HepG2 (cell line): ENCODE results near the gene KIAA1958. TPM values are rescaled to one million over a fixed set of nuclear protein-coding genes. Genes with fewer than 3 reads are reported as not detected.

ENCODE experiments used
- AGO1 ChIP-seq: fragments of 200-400 bp; formaldehyde crosslinking; IDR thresholded peaks from 2 replicates; pipeline ENCODE4 v1.6.1; 2017; ENCODE audit warnings: mild to moderate bottlenecking, low read depth, low read length, moderate library complexity; ENCODE audit not compliant: poor library complexity, severe bottlenecking
- ARID5B ChIP-seq: IDR thresholded peaks from 2 replicates; pipeline ENCODE4 v1.4.0; 2020; ENCODE audit warnings: mild to moderate bottlenecking, missing genetic modification reagents
- CEBPB ChIP-seq: IDR thresholded peaks from 2 replicates; pipeline ENCODE4 v1.6.1; 2011; ENCODE audit warnings: low read depth, low read length, improper control_type of control experiment, borderline replicate concordance
- ESRRA ChIP-seq: sonication (generic); formaldehyde crosslinking; IDR thresholded peaks from 2 replicates; pipeline ENCODE4 v1.5.1; 2020; ENCODE audit warnings: mild to moderate bottlenecking, low read depth, missing genetic modification reagents
- GTF2F1 ChIP-seq: fragments of 150-350 bp; IDR thresholded peaks from 2 replicates; pipeline ENCODE4 v1.6.1; 2014; ENCODE audit warnings: low read length
- HIC2 ChIP-seq: sonication (generic); formaldehyde crosslinking; IDR thresholded peaks from 2 replicates; pipeline ENCODE4 v1.9.0; 2022; ENCODE audit warnings: low read depth, missing genetic modification reagents
- KLF15 ChIP-seq: sonication (generic); formaldehyde crosslinking; IDR thresholded peaks from 2 replicates; pipeline ENCODE4 v1.8.1; 2023; ENCODE audit warnings: borderline replicate concordance, mild to moderate bottlenecking, inconsistent platforms, missing genetic modification reagents, mixed read lengths
- MTA1 ChIP-seq: sonication (generic); formaldehyde crosslinking; IDR thresholded peaks from 2 replicates; pipeline ENCODE4 v1.4.0; 2020; ENCODE audit warnings: missing genetic modification reagents, mild to moderate bottlenecking, borderline replicate concordance
- MTF1 ChIP-seq: sonication (generic); formaldehyde crosslinking; IDR thresholded peaks from 2 replicates; pipeline ENCODE4 v1.5.0; 2020; ENCODE audit warnings: missing genetic modification reagents
- MXI1 ChIP-seq: IDR thresholded peaks from 3 replicates; pipeline ENCODE4 v1.6.1; 2012; ENCODE audit warnings: low read depth, low read length, inconsistent platforms, borderline replicate concordance
- NR2C2 ChIP-seq: sonication (generic); formaldehyde crosslinking; IDR thresholded peaks from 2 replicates; pipeline ENCODE4 v1.4.0; 2020; ENCODE audit warnings: missing genetic modification reagents, mild to moderate bottlenecking, moderate library complexity, borderline replicate concordance
- RBFOX2 ChIP-seq: fragments of 200-400 bp; formaldehyde crosslinking; IDR thresholded peaks from 2 replicates; pipeline ENCODE4 v1.6.1; 2017; ENCODE audit warnings: low read depth, mild to moderate bottlenecking, low read length
- SALL1 ChIP-seq: sonication (generic); formaldehyde crosslinking; IDR thresholded peaks from 2 replicates; pipeline ENCODE4 v1.8.0; 2022; ENCODE audit warnings: mild to moderate bottlenecking, missing genetic modification reagents
- ZC3H13 ChIP-seq: sonication (generic); formaldehyde crosslinking; IDR thresholded peaks from 2 replicates; pipeline ENCODE4 v1.8.1; 2023; ENCODE audit warnings: mild to moderate bottlenecking, missing genetic modification reagents, moderate library complexity
- ZNF12 ChIP-seq: sonication (generic); formaldehyde crosslinking; IDR thresholded peaks from 2 replicates; pipeline ENCODE4 v1.5.0; 2020; ENCODE audit warnings: missing genetic modification reagents
- ZNF121 ChIP-seq: sonication (generic); formaldehyde crosslinking; IDR thresholded peaks from 2 replicates; pipeline ENCODE4 v1.5.0; 2020; ENCODE audit warnings: mild to moderate bottlenecking, missing genetic modification reagents
- ZNF180 ChIP-seq: sonication (generic); formaldehyde crosslinking; IDR thresholded peaks from 2 replicates; pipeline ENCODE4 v1.4.0; 2020; ENCODE audit warnings: low read depth, missing genetic modification reagents, borderline replicate concordance
- ZNF512 ChIP-seq: sonication (generic); formaldehyde crosslinking; IDR thresholded peaks from 2 replicates; pipeline ENCODE4 v1.4.0; 2020; ENCODE audit warnings: mild to moderate bottlenecking, missing genetic modification reagents
- ZNF576 ChIP-seq: sonication (generic); formaldehyde crosslinking; IDR thresholded peaks from 2 replicates; pipeline ENCODE4 v1.4.0; 2020; ENCODE audit warnings: mild to moderate bottlenecking, missing genetic modification reagents
- ZNF577 ChIP-seq: sonication (generic); formaldehyde crosslinking; IDR thresholded peaks from 2 replicates; pipeline ENCODE4 v1.4.0; 2020; ENCODE audit warnings: mild to moderate bottlenecking, low read depth, missing genetic modification reagents, borderline replicate concordance
- ZNF724P ChIP-seq: sonication (generic); formaldehyde crosslinking; IDR thresholded peaks from 2 replicates; pipeline ENCODE4 v1.8.0; 2022; ENCODE audit warnings: missing genetic modification reagents, borderline replicate concordance
- ZNF841 ChIP-seq: sonication (generic); formaldehyde crosslinking; IDR thresholded peaks from 2 replicates; pipeline ENCODE4 v1.8.1; 2023; ENCODE audit warnings: missing genetic modification reagents, borderline replicate concordance
- polyA plus RNA-seq, 8 experiments: library from polyadenylated mRNA; depleted of rRNA in 3 of 8; stranded (reverse) in 7 of 8; unstranded in 1 of 8; fragments of >200 nt; fragmentation: Illumina TruSeq in 4 of 8; extraction: Trizol in 4 of 8; gene quantifications; 2 replicates each; pipeline versions ENCODE4 v1.2.1 to v1.2.3, GENCODE V29; 2011 to 2016; ENCODE audit warnings: low read depth in 4 of 8, missing spikeins in 1 of 8, mixed read lengths in 1 of 8; ENCODE audit not compliant: insufficient read depth in 1 of 8
- total RNA-seq, 5 experiments: library from RNA; depleted of rRNA; stranded (reverse); fragments of >200 nt; fragmentation: Illumina TruSeq; extraction: Trizol; gene quantifications; 2 replicates each; pipeline ENCODE4 v1.2.3, GENCODE V29; 2016; ENCODE audit warnings: low read depth in 1 of 5

The KIAA1958 gene
- total and polyA plus RNA-seq, 2 of the 13 experiments (the other 11 are each of a cell fraction or from before 2014, with no cell fraction given), result 8.5 to 10.3 TPM

- no peak for TF ChIP-seq MTF1 (CRISPR knock-in tag)
- TF ChIP-seq ZNF12 (CRISPR knock-in tag), result peak; percentile 66; the same call in 1 of the 2 replicates
- peak; percentile 93 for TF ChIP-seq ZNF724P (CRISPR knock-in tag)
- TF ChIP-seq ZC3H13 (CRISPR knock-in tag), result peak; percentile 85
- no peak for TF ChIP-seq AGO1
- TF ChIP-seq ZNF577 (CRISPR knock-in tag), result 0 out of 2 replicates have a peak, but pooled peaks have one; percentile 72
- TF ChIP-seq MTA1 (CRISPR knock-in tag), result peak; percentile 41; the same call in 1 of the 2 replicates
- TF ChIP-seq KLF15, result peak; percentile 85; the same call in 1 of the 2 replicates
- TF ChIP-seq HIC2 (CRISPR knock-in tag), result 0 out of 2 replicates have a peak, but pooled peaks have one; percentile 29
- peak; percentile 64; the same call in 1 of the 3 replicates for TF ChIP-seq MXI1
- no peak for TF ChIP-seq ZNF180 (CRISPR knock-in tag)
- peak; percentile 44; the same call in 1 of the 2 replicates for TF ChIP-seq ESRRA (CRISPR knock-in tag)
- peak; percentile 76 for TF ChIP-seq ARID5B (CRISPR knock-in tag)
- TF ChIP-seq CEBPB, result no peak
- TF ChIP-seq ZNF841, result no peak
- TF ChIP-seq SALL1 (CRISPR knock-in tag), result peak; percentile 92
- TF ChIP-seq RBFOX2, result peak; percentile 90
- TF ChIP-seq NR2C2 (CRISPR knock-in tag), result no peak
- TF ChIP-seq ZNF576 (CRISPR knock-in tag), result no peak
- TF ChIP-seq ZNF512 (CRISPR knock-in tag), result 0 out of 2 replicates have a peak, but pooled peaks have one; percentile 51
- TF ChIP-seq ZNF121 (CRISPR knock-in tag), result no peak
- TF ChIP-seq GTF2F1, result no peak
Measured at GRCh38 chr9:112486221-112487007, at the start of gene KIAA1958 (continued).
